ENCODE data around the gene CHAMP1.

- TF ChIP-seq, protein P1, sequence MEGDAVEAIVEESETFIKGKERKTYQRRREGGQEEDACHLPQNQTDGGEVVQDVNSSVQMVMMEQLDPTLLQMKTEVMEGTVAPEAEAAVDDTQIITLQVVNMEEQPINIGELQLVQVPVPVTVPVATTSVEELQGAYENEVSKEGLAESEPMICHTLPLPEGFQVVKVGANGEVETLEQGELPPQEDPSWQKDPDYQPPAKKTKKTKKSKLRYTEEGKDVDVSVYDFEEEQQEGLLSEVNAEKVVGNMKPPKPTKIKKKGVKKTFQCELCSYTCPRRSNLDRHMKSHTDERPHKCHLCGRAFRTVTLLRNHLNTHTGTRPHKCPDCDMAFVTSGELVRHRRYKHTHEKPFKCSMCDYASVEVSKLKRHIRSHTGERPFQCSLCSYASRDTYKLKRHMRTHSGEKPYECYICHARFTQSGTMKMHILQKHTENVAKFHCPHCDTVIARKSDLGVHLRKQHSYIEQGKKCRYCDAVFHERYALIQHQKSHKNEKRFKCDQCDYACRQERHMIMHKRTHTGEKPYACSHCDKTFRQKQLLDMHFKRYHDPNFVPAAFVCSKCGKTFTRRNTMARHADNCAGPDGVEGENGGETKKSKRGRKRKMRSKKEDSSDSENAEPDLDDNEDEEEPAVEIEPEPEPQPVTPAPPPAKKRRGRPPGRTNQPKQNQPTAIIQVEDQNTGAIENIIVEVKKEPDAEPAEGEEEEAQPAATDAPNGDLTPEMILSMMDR (IDR thresholded peaks at IDR 0.05) = no peak
- TF ChIP-seq EP300 (IDR thresholded peaks at IDR 0.05) (no peak), POLR2AphosphoS5 (IDR thresholded peaks at IDR 0.05) (no peak), POLR2A (IDR thresholded peaks at IDR 0.05; ENCODE audit: low read depth) (no peak)
Observed at GRCh38 chr13:114315074-114315785, 927 bp downstream of the CHAMP1 start.

Measured in esophagus muscularis mucosa (tissue), 4 donors.